Kidney (tissue), 14 donors: Measurements from ENCODE around the gene C16orf78. TPM values are rescaled to one million over a fixed set of nuclear protein-coding genes. Genes with fewer than 3 reads are reported as not detected.

ENCODE experiments used
- DNase-seq, 5 donors: peaks; one replicate each; pipeline ENCODE4 v3.0.0-alpha.2; 2013 to 2020
- FAIRE-seq: peaks from 2 replicates; lab custom pipeline; 2012; peaks lifted over from hg19 to GRCh38; lab: Jason Lieb, UNC
- H3K27ac ChIP-seq, 2 donors: one replicate each; pipeline ENCODE4 v1.7.0; 2013; ENCODE audit warnings: low read depth in 2 of 2, low read length in 2 of 2, inconsistent platforms in 1 of 2
- H3K27me3 ChIP-seq: one replicate; pipeline ENCODE4 v1.7.1; 2013; ENCODE audit warnings: low read length, inconsistent platforms; ENCODE audit not compliant: control insufficient read depth, insufficient read depth
- H3K36me3 ChIP-seq, 3 donors: one replicate each; pipeline versions ENCODE4 v1.7.0 to v1.7.1; 2013; ENCODE audit warnings: low read length in 3 of 3, control low read depth in 1 of 3, inconsistent platforms in 1 of 3; ENCODE audit not compliant: insufficient read depth in 3 of 3, control insufficient read depth in 2 of 3
- H3K4me1 ChIP-seq, 3 donors: one replicate each; pipeline versions ENCODE4 v1.7.0 to v1.7.1; 2013; ENCODE audit warnings: low read length in 3 of 3, inconsistent platforms in 1 of 3, low read depth in 1 of 3; ENCODE audit not compliant: control insufficient read depth in 2 of 3, insufficient read depth in 2 of 3
- H3K4me3 ChIP-seq, 3 donors: one replicate each; pipeline versions ENCODE4 v1.7.0 to v1.8.1; 2013; ENCODE audit warnings: low read length in 3 of 3, control low read depth in 1 of 3, inconsistent platforms in 1 of 3
- H3K9ac ChIP-seq, 3 donors: one replicate each; pipeline versions ENCODE4 v1.7.0 to v1.7.1; 2013; ENCODE audit warnings: low read length in 3 of 3, control low read depth in 1 of 3, inconsistent platforms in 1 of 3
- H3K9me3 ChIP-seq, 3 donors: one replicate each; pipeline versions ENCODE4 v1.7.0 to v1.7.1; 2013; ENCODE audit warnings: low read length in 3 of 3, control low read depth in 1 of 3, inconsistent platforms in 1 of 3; ENCODE audit not compliant: control insufficient read depth in 2 of 3, insufficient read depth in 1 of 3
- intact Hi-C: fragments of 100-400 bp; cut with DNase I; formaldehyde crosslinking; loops from one replicate; pipeline ENCODE4 v1.11.1; 2022
- polyA plus RNA-seq: library from polyadenylated mRNA; stranded (reverse); fragments of 350-450 nt; fragmentation: Illumina TruSeq; extraction: RNeasy Lipid Tissue Mini Kit (QIAGEN cat#74804); gene quantifications from one replicate; pipeline ENCODE4 v1.2.3, GENCODE V29; 2014; ENCODE audit warnings: low read depth, low replicate concordance; ENCODE audit not compliant: insufficient read depth
- total RNA-seq: library from RNA; stranded (reverse); fragmentation: NEBNext Ultra II Directional; extraction: Animal tissue kit (Norgen Biotek cat#: 25700); gene quantifications from one replicate; pipeline ENCODE4 v1.2.1, GENCODE V29; 2021
- TF ChIP-seq, protein P1 (sequence below): IDR thresholded peaks from 3 replicates; pipeline ENCODE4 v1.5.1; 2012; ENCODE audit warnings: mild to moderate bottlenecking, moderate library complexity, borderline replicate concordance; ENCODE audit not compliant: insufficient read depth; ENCODE audit errors: extremely low read depth
- donor health status: control.
- donor health status: control.
- donor health status: control.
- donor health status: control.
- donor health status: control.
- donor health status: DM: yes; HTN: yes; CAD: no.
- donor health status: Normal renal cell carcinoma (clear cell type).

The C16orf78 gene
- total and polyA plus RNA-seq, 2 donors from 2014 or later = not detected

DNA sequence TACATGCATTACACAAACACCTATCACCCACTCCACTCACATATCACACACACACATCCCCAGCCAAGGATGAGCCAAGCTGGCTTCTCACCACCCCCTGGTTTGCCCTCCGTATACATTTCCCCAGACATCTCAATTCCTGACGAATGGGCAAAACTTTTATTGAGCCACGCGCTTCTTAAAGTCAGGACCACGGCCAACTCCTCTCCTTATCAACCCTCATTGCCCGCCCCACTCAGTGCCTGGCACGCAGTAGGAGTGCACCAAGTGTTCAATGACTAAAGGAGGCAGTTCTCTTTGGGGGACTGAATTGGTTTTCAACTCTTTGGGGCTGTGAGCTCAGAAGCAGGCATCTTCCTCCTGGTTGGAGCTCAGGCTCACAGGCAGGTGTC lies 22.5 kb upstream of the C16orf78 start:
- H3K9ac ChIP-seq = no peak overlapping the region
- H3K27ac ChIP-seq = no peak overlapping the region
- no peaks in the 10 kb centered on the region for H3K4me1 ChIP-seq
- peaks cover 0 to 2% (median 0%) of the 10 kb centered on the region in 3 donors for H3K36me3 ChIP-seq
- no peak for FAIRE-seq
- peaks cover 0 to 2% (median 0%) of the 10 kb centered on the region in 3 donors for H3K9me3 ChIP-seq
- H3K27me3 ChIP-seq = peaks cover 4% of the 10 kb centered on the region
- intact Hi-C loops = loop anchor here (10.0 kb wide), 1 partner anchor 666 kb away; no protein-coding TSS in a partner anchor
- H3K4me3 ChIP-seq = no peak overlapping the region
- TF ChIP-seq, protein P1, sequence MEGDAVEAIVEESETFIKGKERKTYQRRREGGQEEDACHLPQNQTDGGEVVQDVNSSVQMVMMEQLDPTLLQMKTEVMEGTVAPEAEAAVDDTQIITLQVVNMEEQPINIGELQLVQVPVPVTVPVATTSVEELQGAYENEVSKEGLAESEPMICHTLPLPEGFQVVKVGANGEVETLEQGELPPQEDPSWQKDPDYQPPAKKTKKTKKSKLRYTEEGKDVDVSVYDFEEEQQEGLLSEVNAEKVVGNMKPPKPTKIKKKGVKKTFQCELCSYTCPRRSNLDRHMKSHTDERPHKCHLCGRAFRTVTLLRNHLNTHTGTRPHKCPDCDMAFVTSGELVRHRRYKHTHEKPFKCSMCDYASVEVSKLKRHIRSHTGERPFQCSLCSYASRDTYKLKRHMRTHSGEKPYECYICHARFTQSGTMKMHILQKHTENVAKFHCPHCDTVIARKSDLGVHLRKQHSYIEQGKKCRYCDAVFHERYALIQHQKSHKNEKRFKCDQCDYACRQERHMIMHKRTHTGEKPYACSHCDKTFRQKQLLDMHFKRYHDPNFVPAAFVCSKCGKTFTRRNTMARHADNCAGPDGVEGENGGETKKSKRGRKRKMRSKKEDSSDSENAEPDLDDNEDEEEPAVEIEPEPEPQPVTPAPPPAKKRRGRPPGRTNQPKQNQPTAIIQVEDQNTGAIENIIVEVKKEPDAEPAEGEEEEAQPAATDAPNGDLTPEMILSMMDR = no peak
- DNase-seq = no peak

DNA sequence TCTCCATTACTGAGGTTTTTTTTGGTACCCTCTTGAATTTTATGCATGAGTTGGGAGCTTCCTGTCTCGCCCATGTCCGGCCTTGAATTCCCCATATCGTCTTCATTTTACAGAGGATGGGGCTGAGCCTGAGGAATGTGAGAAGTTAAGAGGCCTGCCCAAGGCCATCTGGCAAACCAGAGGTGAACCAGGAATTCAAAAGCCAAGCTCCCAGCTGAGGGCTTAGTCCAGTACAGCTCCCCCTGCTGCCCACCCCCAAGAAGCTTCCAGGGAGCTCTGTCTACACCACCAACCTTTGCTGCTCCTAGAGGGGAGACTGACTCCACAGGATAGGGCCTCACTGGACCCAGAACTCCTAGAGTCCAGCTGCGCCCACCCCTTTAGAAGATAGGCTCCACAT lies 20.7 kb upstream of the C16orf78 start:
- peak in 1 of 5 donors; percentile 20 for DNase-seq
- Histone ChIP-seq H3K36me3 (peaks cover 0 to 2% (median 0%) of the 10 kb centered on the region in 3 donors), H3K27me3 (peaks cover 4% of the 10 kb centered on the region), H3K9me3 (peaks cover 0 to 2% (median 0%) of the 10 kb centered on the region in 3 donors), H3K27ac (no peak overlapping the region), H3K4me1 (no peaks in the 10 kb centered on the region), H3K9ac (no peak overlapping the region), H3K4me3 (no peak overlapping the region)
- no peak for FAIRE-seq
- TF ChIP-seq, protein P1 = no peak
- intact Hi-C loops = loop anchor here (10.0 kb wide), 1 partner anchor 668 kb away; no protein-coding TSS in a partner anchor

- Histone ChIP-seq H3K4me3 (no peak overlapping the region), H3K27ac (no peak overlapping the region), H3K27me3 (peaks cover 4% of the 10 kb centered on the region), H3K9me3 (peaks cover 0 to 2% (median 0%) of the 10 kb centered on the region in 3 donors), H3K4me1 (no peaks in the 10 kb centered on the region), H3K36me3 (peaks cover 0 to 2% (median 0%) of the 10 kb centered on the region in 3 donors), H3K9ac (no peak overlapping the region)
- TF ChIP-seq, protein P1 = no peak
- FAIRE-seq (no peak), DNase-seq (no peak)
- intact Hi-C loops = loop anchor here (10.0 kb wide), 1 partner anchor 669 kb away; no protein-coding TSS in a partner anchor
Observed at GRCh38 chr16:49353680-49354079, 19.9 kb upstream of the C16orf78 start.
